MM.1S (cell line): ENCODE data around the gene TOE1.

Source experiments
- DNase-seq: peaks from one replicate; pipeline ENCODE4 v3.0.0-alpha.2; 2015
- H2AFZ ChIP-seq: fragments of 300-600 bp; sonication (generic); 2 replicates; pipeline ENCODE4 v1.6.0; 2016; ENCODE audit warnings: antibody characterized with exemption, low read length
- H3F3A ChIP-seq: fragments of 300-600 bp; sonication (generic); 2 replicates; pipeline ENCODE4 v1.6.1; 2016; ENCODE audit warnings: mild to moderate bottlenecking, antibody characterized with exemption, low read length, moderate library complexity, mixed read lengths; ENCODE audit not compliant: insufficient read depth
- H3K27ac ChIP-seq: fragments of 300-600 bp; sonication (generic); 2 replicates; pipeline ENCODE4 v1.5.1; 2016; ENCODE audit warnings: mild to moderate bottlenecking, low read length
- H3K27me3 ChIP-seq: fragments of 300-600 bp; sonication (generic); replicated peaks from 2 replicates; pipeline ENCODE4 v1.6.0; 2016; ENCODE audit warnings: low read length; ENCODE audit not compliant: insufficient read depth
- H3K36me3 ChIP-seq: fragments of 300-600 bp; sonication (generic); replicated peaks from 2 replicates; pipeline ENCODE4 v1.6.1; 2016; ENCODE audit warnings: mild to moderate bottlenecking, low read length, mixed read lengths; ENCODE audit not compliant: insufficient read depth
- H3K4me1 ChIP-seq: fragments of 300-600 bp; sonication (generic); 2 replicates; pipeline ENCODE4 v1.6.1; 2016; ENCODE audit warnings: low read length, mixed read lengths
- H3K4me2 ChIP-seq: fragments of 300-600 bp; sonication (generic); 2 replicates; pipeline ENCODE4 v1.6.0; 2016; ENCODE audit warnings: low read depth, low read length
- H3K4me3 ChIP-seq: fragments of 300-600 bp; sonication (generic); 2 replicates; pipeline ENCODE4 v1.5.1; 2016; ENCODE audit warnings: low read length, mixed read lengths
- H3K79me2 ChIP-seq: fragments of 300-600 bp; sonication (generic); 2 replicates; pipeline ENCODE4 v1.6.1; 2016; ENCODE audit warnings: mixed run types, low read length, mixed read lengths
- H3K9ac ChIP-seq: fragments of 300-600 bp; sonication (generic); 2 replicates; pipeline ENCODE4 v1.6.1; 2016; ENCODE audit warnings: low read length, mixed read lengths
- H3K9me2 ChIP-seq: fragments of 300-600 bp; sonication (generic); replicated peaks from 2 replicates; pipeline ENCODE4 v1.6.1; 2016; ENCODE audit warnings: mild to moderate bottlenecking, low read length, mixed read lengths; ENCODE audit not compliant: insufficient read depth
- H3K9me3 ChIP-seq: fragments of 300-600 bp; sonication (generic); replicated peaks from 2 replicates; pipeline ENCODE4 v1.6.1; 2016; ENCODE audit warnings: mild to moderate bottlenecking, low read length, mixed read lengths; ENCODE audit not compliant: insufficient read depth
- H4K20me1 ChIP-seq: fragments of 300-600 bp; sonication (generic); 2 replicates; pipeline ENCODE4 v1.6.1; 2016; ENCODE audit warnings: mild to moderate bottlenecking, low read length, moderate library complexity, mixed read lengths; ENCODE audit not compliant: insufficient read depth
- EZH2 ChIP-seq: fragments of 300-600 bp; sonication (generic); optimal IDR thresholded peaks from 2 replicates; pipeline ENCODE3; 2017; ENCODE audit warnings: low read depth, mild to moderate bottlenecking, antibody characterized with exemption, low read length, mixed read lengths
- EZH2phosphoT487 ChIP-seq: fragments of 300-600 bp; sonication (generic); IDR thresholded peaks from 2 replicates; pipeline ENCODE4 v1.6.1; 2018; ENCODE audit warnings: antibody characterized with exemption, low read length
- TF ChIP-seq, protein P1 (sequence below): fragments of 300-600 bp; sonication (generic); IDR thresholded peaks from 2 replicates; pipeline ENCODE4 v1.5.1; 2016; ENCODE audit warnings: antibody characterized with exemption, low read length, mixed read lengths

The TOE1 gene

DNA sequence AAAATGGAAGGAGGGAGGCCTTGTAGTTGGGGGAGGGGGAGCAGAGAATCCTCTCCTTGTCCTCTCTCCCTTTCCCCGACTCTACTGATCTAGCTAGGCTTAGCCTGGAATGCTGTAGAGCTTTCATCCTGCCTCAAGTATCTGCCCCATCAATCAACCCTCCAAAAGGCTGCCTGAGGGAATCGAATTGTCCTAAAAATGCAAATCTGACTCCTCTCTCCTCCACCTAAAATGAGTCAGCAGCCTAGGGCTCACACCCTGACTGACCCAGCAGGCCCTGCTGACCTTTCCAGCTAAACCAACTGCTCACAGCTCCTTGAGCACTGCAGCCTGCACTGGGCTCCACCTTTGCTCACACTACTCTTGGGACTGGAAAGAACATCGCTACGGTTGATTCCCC, 10.5 kb upstream of the TOE1 start:
- peaks cover 13% of the 10 kb centered on the region for H3K4me1 ChIP-seq
- DNase-seq, result no peak
- no peaks in the 10 kb centered on the region for H3F3A ChIP-seq
- TF ChIP-seq, protein P1, sequence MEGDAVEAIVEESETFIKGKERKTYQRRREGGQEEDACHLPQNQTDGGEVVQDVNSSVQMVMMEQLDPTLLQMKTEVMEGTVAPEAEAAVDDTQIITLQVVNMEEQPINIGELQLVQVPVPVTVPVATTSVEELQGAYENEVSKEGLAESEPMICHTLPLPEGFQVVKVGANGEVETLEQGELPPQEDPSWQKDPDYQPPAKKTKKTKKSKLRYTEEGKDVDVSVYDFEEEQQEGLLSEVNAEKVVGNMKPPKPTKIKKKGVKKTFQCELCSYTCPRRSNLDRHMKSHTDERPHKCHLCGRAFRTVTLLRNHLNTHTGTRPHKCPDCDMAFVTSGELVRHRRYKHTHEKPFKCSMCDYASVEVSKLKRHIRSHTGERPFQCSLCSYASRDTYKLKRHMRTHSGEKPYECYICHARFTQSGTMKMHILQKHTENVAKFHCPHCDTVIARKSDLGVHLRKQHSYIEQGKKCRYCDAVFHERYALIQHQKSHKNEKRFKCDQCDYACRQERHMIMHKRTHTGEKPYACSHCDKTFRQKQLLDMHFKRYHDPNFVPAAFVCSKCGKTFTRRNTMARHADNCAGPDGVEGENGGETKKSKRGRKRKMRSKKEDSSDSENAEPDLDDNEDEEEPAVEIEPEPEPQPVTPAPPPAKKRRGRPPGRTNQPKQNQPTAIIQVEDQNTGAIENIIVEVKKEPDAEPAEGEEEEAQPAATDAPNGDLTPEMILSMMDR, result no peak
- TF ChIP-seq EZH2 (no peak), EZH2phosphoT487 (no peak)
- H3K27me3 ChIP-seq, result no peaks in the 10 kb centered on the region
- no peak overlapping the region for H2AFZ ChIP-seq
- H3K36me3 ChIP-seq, result no peaks in the 10 kb centered on the region
- no peak overlapping the region for H3K4me2 ChIP-seq
- H3K27ac ChIP-seq, result no peak overlapping the region
- no peaks in the 10 kb centered on the region for H3K9me2 ChIP-seq
- no peak overlapping the region for H3K4me3 ChIP-seq
- no peaks in the 10 kb centered on the region; the same call in 1 of the 2 replicates for H3K79me2 ChIP-seq
- no peak overlapping the region for H3K9ac ChIP-seq
- no peaks in the 10 kb centered on the region for H4K20me1 ChIP-seq
- H3K9me3 ChIP-seq, result no peaks in the 10 kb centered on the region

DNA sequence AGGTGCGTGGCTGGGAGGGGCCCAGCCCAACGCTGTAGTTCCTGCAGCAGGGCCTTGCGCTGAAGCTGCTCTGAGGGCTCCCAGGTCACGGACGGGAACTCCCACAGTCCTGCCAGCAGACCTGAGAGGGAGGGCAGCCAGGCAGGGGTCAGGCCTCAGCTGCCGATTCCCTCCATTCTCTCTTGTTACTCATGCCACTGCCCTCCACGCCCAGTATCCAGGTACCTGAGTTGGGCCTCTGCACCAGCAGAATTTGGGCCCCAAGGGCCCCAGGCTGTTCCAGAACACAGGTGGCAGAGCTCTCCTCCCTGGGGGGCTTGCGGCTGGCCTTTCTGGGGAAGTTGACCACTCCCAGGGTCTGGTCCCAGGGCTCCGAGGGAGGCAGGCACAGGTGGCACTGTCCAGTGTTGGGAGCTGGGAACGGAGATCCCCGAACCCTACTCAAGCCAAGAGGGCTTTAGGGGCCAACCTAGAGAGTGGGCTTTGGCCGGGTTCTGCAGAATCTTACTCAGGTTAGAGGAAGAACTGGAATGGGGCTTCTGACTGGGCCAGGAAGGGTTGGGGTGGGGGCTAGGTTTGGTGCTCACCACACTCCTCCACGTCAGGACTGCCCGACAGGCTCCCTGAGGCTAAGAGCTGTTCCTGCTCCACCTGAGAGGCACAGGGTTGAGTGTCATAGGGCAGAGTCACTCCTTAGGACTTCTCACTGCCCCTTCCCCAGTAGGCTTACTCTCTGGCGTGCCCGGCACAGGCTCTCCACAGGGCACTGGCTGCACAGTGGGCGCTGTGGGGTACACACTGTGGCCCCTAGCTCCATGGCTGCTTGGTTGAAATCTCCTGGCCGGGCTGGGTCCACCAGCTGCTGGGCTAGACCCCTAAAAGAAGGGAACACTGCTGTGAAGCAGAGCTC, 8.3 kb upstream of the TOE1 start:
- H3K9ac ChIP-seq, result no peak overlapping the region
- no peaks in the 10 kb centered on the region for H3K9me2 ChIP-seq
- no peaks in the 10 kb centered on the region; the same call in 1 of the 2 replicates for H3K79me2 ChIP-seq
- no peak overlapping the region for H3K27ac ChIP-seq
- H3F3A ChIP-seq, result no peaks in the 10 kb centered on the region
- no peaks in the 10 kb centered on the region for H3K36me3 ChIP-seq
- H4K20me1 ChIP-seq, result no peaks in the 10 kb centered on the region
- H3K4me2 ChIP-seq, result no peak overlapping the region
- no peak for DNase-seq
- peaks cover 13% of the 10 kb centered on the region for H3K4me1 ChIP-seq
- TF ChIP-seq, protein P1, result no peak
- no peak for TF ChIP-seq EZH2
- no peak for TF ChIP-seq EZH2phosphoT487
- H3K27me3 ChIP-seq, result no peaks in the 10 kb centered on the region
- no peak overlapping the region for H2AFZ ChIP-seq
- no peaks in the 10 kb centered on the region for H3K9me3 ChIP-seq
- no peak overlapping the region for H3K4me3 ChIP-seq

DNA sequence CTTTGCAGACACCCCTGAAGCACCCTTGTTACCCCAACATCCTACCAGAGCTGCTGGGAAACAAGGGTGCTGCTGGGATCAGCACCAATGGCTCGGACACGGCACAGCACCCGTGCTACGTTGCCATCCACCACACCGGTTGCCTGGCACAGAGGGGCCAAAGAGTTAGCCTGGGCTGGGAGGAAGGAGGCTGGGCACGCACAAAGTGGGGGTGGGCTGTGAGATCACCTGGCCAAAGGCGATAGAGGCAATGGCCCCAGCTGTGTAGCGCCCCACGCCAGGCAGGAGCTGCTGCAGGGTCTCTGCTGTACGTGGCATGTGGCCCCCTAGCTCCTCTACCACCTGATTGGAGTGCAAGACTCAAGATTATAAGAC, 7.6 kb upstream of the TOE1 start:
- Histone ChIP-seq H3K9me2 (no peaks in the 10 kb centered on the region), H3K9me3 (no peaks in the 10 kb centered on the region), H3K36me3 (no peaks in the 10 kb centered on the region), H3K4me3 (no peak overlapping the region), H3K4me2 (no peak overlapping the region), H3K9ac (no peak overlapping the region), H3K4me1 (peaks cover 9% of the 10 kb centered on the region), H3F3A (no peaks in the 10 kb centered on the region), H3K27ac (no peak overlapping the region), H4K20me1 (no peaks in the 10 kb centered on the region), H3K79me2 (no peaks in the 10 kb centered on the region; the same call in 1 of the 2 replicates), H2AFZ (no peak overlapping the region), H3K27me3 (no peaks in the 10 kb centered on the region)
- no peak for DNase-seq
- TF ChIP-seq, protein P1, result no peak
- no peak for TF ChIP-seq EZH2
- no peak for TF ChIP-seq EZH2phosphoT487
